Prostate gland (tissue), 2 donors: ENCODE results near the gene LGALS12. TPM values are rescaled to one million over a fixed set of nuclear protein-coding genes. Genes with fewer than 3 reads are reported as not detected.

Experiments used
- DNase-seq: peaks from one replicate; pipeline ENCODE4 v3.0.0-alpha.2; 2019; ENCODE audit warnings: low spot score
- H3K27ac ChIP-seq, 2 donors: fragments of 200-600 bp; sonication (generic); 2 replicates each; pipeline ENCODE4 v1.5.1; 2017 to 2019
- H3K27me3 ChIP-seq: fragments of 200-600 bp; sonication (generic); replicated peaks from 2 replicates; pipeline ENCODE4 v1.5.1; 2019; ENCODE audit not compliant: insufficient read depth
- H3K36me3 ChIP-seq, 2 donors: fragments of 200-600 bp; sonication (generic); 1 replicate in 1 of 2; 2 replicates in 1 of 2; pipeline versions ENCODE4 v1.5.1 to v1.8.1; 2017 to 2019
- H3K4me1 ChIP-seq: fragments of 200-600 bp; sonication (generic); replicated peaks from 2 replicates; pipeline ENCODE4 v1.5.1; 2019
- H3K4me3 ChIP-seq, 2 donors: fragments of 200-600 bp; sonication (generic); 2 replicates each; pipeline ENCODE4 v1.5.1; 2017 to 2019
- H3K9me3 ChIP-seq: fragments of 200-600 bp; sonication (generic); 2 replicates; pipeline ENCODE4 v1.5.1; 2017
- CTCF ChIP-seq, 4 experiments: fragments of 200-600 bp in 2 of 4; fragments of 450-650 bp in 2 of 4; sonication (generic) in 2 of 4; IDR thresholded peaks; 1 replicate in 3 of 4; 2 replicates in 1 of 4; pipeline ENCODE4 v1.5.1; 2016 to 2019; ENCODE audit warnings: antibody characterized with exemption in 4 of 4, mild to moderate bottlenecking in 2 of 4, moderate library complexity in 2 of 4
- POLR2A ChIP-seq: fragments of 450-650 bp; IDR thresholded peaks from one replicate; pipeline ENCODE4 v1.6.1; 2016; ENCODE audit warnings: antibody characterized with exemption, mild to moderate bottlenecking
- POLR2AphosphoS5 ChIP-seq: sonication (generic); formaldehyde crosslinking; IDR thresholded peaks from one replicate; pipeline ENCODE4 v1.6.1; 2017; ENCODE audit warnings: antibody characterized with exemption
- WGBS: methylation state at CpG from one replicate; pipeline ENCODE4 v1.1.5; 2018; 5-methylcytosine and 5-hydroxymethylcytosine counted together
- intact Hi-C: fragments of 100-400 bp; cut with DNase I; formaldehyde crosslinking; loops from one replicate; pipeline ENCODE4 v1.14.2; 2022
- total RNA-seq, 2 donors: library from RNA; depleted of rRNA; stranded (reverse); fragments of >200 nt; gene quantifications; one replicate each; pipeline ENCODE4 v1.1.0, GENCODE V29; 2016

Gene LGALS12
- total RNA-seq, 2 donors from 2014 or later = not detected

GRCh38 chr11:63476618-63477017 lies 29.3 kb upstream of the LGALS12 start:
- no peak for DNase-seq
- Histone ChIP-seq H3K27me3 (no peaks in the 10 kb centered on the region), H3K9me3 (no peaks in the 10 kb centered on the region), H3K36me3 (no peaks in the 10 kb centered on the region), H3K4me3 (no peak overlapping the region), H3K4me1 (no peaks in the 10 kb centered on the region), H3K27ac (no peak overlapping the region)
- intact Hi-C loops = loop anchor here (5.0 kb wide), 1 partner anchor 261 kb away; no protein-coding TSS in a partner anchor
- TF ChIP-seq POLR2A = no peak
- no peak for TF ChIP-seq CTCF (IDR thresholded peaks at IDR 0.05)
- no peak for TF ChIP-seq POLR2AphosphoS5

GRCh38 chr11:63478896-63479295 lies 27.0 kb upstream of the LGALS12 start:
- Histone ChIP-seq H3K4me1 (no peaks in the 10 kb centered on the region), H3K36me3 (no peaks in the 10 kb centered on the region), H3K27me3 (no peaks in the 10 kb centered on the region), H3K4me3 (no peak overlapping the region), H3K9me3 (no peaks in the 10 kb centered on the region), H3K27ac (no peak overlapping the region)
- intact Hi-C loops = loop anchor here (2.0 to 5.0 kb wide), 2 partner anchors 158 to 258 kb away; no protein-coding TSS in a partner anchor
- peak; percentile 50 for DNase-seq
- WGBS = 13% methylated on average over 5 of the region's 5 CpGs
- TF ChIP-seq POLR2A (no peak), POLR2AphosphoS5 (peak; percentile 50), CTCF (IDR thresholded peaks at IDR 0.05) (peak; percentile 68 to 93 (median 86))

- no peak for DNase-seq
- no peaks in the 10 kb centered on the region for H3K36me3 ChIP-seq
- intact Hi-C loops = no loop called here
- H3K4me3 ChIP-seq = no peak overlapping the region
- H3K27me3 ChIP-seq = no peaks in the 10 kb centered on the region
- no peaks in the 10 kb centered on the region for H3K4me1 ChIP-seq
- H3K27ac ChIP-seq = no peak overlapping the region
- 89% methylated on average over 6 of the region's 6 CpGs for WGBS
- no peak for TF ChIP-seq POLR2A
- no peak for TF ChIP-seq POLR2AphosphoS5
- no peak for TF ChIP-seq CTCF (IDR thresholded peaks at IDR 0.05)
- H3K9me3 ChIP-seq = no peaks in the 10 kb centered on the region
Observed at GRCh38 chr11:63480039-63480438, 25.8 kb upstream of the LGALS12 start.

GRCh38 chr11:63485777-63486176 lies 20.1 kb upstream of the LGALS12 start:
- H3K4me1 ChIP-seq = no peaks in the 10 kb centered on the region
- H3K27ac ChIP-seq = no peak overlapping the region
- H3K27me3 ChIP-seq = no peaks in the 10 kb centered on the region
- H3K4me3 ChIP-seq = no peak overlapping the region
- H3K9me3 ChIP-seq = no peaks in the 10 kb centered on the region
- DNase-seq = no peak
- intact Hi-C loops = no loop called here
- no peaks in the 10 kb centered on the region for H3K36me3 ChIP-seq
- WGBS = 87% methylated on average over 3 of the region's 3 CpGs
- no peak for TF ChIP-seq CTCF (IDR thresholded peaks at IDR 0.05)
- no peak for TF ChIP-seq POLR2A
- TF ChIP-seq POLR2AphosphoS5 = no peak

- Histone ChIP-seq H3K4me1 (no peaks in the 10 kb centered on the region), H3K27ac (no peak overlapping the region), H3K36me3 (no peaks in the 10 kb centered on the region), H3K27me3 (no peaks in the 10 kb centered on the region), H3K4me3 (no peak overlapping the region), H3K9me3 (no peaks in the 10 kb centered on the region)
- WGBS = 77% methylated on average over 1 of the region's 1 CpG
- TF ChIP-seq CTCF (IDR thresholded peaks at IDR 0.05) (no peak), POLR2A (no peak), POLR2AphosphoS5 (no peak)
- DNase-seq = no peak
- intact Hi-C loops = no loop called here
Observed at GRCh38 chr11:63488789-63489188, 17.1 kb upstream of the LGALS12 start.
